ENCODE data around the gene PER1. TPM values are rescaled to one million over a fixed set of nuclear protein-coding genes. Genes with fewer than 3 reads are reported as not detected.

The PER1 gene
- total and polyA plus RNA-seq, 2 of the 13 experiments (the other 11 are each of a cell fraction or from before 2014, with no cell fraction given), result 2.6 to 3.6 TPM

DNA sequence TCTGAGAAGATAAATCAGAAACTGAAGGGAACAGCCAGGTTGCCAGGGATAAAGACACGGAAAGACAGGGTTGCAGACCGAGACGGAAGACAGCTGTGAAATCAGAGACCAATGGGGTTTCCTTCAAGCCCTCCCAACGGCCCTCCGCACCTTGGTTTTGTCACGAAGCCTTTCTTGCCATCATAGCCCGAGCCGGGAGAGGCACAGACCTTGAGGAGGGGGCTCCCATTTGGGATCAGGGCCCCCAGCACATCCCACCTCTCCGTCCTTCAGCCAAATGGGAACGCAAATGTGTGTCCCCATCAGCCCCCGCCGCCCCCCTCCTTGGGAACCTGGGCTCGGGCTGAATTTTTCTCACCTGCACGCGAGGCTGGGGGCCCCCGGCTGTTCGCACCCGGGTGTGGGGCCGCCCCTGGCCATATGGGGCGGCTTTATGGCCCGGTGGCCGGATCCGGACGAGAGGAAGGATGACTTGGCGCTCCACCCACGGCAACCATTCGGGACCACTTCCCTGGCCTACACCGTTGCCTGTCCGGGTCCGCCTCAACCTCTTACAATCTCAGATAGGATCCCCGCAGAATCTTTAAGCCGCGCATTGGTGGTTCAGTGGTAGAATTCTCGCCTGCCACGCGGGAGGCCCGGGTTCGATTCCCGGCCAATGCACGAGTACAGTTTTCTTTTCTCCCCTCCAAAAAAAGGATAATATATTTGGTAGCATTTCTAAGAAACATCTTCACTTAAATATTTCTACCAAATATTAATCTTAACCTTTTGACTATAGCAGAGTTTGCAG is 26.9 kb downstream of the PER1 start (continued):
- TF ChIP-seq, protein P1, sequence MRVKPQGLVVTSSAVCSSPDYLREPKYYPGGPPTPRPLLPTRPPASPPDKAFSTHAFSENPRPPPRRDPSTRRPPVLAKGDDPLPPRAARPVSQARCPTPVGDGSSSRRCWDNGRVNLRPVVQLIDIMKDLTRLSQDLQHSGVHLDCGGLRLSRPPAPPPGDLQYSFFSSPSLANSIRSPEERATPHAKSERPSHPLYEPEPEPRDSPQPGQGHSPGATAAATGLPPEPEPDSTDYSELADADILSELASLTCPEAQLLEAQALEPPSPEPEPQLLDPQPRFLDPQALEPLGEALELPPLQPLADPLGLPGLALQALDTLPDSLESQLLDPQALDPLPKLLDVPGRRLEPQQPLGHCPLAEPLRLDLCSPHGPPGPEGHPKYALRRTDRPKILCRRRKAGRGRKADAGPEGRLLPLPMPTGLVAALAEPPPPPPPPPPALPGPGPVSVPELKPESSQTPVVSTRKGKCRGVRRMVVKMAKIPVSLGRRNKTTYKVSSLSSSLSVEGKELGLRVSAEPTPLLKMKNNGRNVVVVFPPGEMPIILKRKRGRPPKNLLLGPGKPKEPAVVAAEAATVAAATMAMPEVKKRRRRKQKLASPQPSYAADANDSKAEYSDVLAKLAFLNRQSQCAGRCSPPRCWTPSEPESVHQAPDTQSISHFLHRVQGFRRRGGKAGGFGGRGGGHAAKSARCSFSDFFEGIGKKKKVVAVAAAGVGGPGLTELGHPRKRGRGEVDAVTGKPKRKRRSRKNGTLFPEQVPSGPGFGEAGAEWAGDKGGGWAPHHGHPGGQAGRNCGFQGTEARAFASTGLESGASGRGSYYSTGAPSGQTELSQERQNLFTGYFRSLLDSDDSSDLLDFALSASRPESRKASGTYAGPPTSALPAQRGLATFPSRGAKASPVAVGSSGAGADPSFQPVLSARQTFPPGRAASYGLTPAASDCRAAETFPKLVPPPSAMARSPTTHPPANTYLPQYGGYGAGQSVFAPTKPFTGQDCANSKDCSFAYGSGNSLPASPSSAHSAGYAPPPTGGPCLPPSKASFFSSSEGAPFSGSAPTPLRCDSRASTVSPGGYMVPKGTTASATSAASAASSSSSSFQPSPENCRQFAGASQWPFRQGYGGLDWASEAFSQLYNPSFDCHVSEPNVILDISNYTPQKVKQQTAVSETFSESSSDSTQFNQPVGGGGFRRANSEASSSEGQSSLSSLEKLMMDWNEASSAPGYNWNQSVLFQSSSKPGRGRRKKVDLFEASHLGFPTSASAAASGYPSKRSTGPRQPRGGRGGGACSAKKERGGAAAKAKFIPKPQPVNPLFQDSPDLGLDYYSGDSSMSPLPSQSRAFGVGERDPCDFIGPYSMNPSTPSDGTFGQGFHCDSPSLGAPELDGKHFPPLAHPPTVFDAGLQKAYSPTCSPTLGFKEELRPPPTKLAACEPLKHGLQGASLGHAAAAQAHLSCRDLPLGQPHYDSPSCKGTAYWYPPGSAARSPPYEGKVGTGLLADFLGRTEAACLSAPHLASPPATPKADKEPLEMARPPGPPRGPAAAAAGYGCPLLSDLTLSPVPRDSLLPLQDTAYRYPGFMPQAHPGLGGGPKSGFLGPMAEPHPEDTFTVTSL (CRISPR knock-in tag; IDR thresholded peaks at IDR 0.05; ENCODE audit: borderline replicate concordance), result peak; percentile 36; the same call in 1 of the 2 replicates
- TF ChIP-seq, protein P2, sequence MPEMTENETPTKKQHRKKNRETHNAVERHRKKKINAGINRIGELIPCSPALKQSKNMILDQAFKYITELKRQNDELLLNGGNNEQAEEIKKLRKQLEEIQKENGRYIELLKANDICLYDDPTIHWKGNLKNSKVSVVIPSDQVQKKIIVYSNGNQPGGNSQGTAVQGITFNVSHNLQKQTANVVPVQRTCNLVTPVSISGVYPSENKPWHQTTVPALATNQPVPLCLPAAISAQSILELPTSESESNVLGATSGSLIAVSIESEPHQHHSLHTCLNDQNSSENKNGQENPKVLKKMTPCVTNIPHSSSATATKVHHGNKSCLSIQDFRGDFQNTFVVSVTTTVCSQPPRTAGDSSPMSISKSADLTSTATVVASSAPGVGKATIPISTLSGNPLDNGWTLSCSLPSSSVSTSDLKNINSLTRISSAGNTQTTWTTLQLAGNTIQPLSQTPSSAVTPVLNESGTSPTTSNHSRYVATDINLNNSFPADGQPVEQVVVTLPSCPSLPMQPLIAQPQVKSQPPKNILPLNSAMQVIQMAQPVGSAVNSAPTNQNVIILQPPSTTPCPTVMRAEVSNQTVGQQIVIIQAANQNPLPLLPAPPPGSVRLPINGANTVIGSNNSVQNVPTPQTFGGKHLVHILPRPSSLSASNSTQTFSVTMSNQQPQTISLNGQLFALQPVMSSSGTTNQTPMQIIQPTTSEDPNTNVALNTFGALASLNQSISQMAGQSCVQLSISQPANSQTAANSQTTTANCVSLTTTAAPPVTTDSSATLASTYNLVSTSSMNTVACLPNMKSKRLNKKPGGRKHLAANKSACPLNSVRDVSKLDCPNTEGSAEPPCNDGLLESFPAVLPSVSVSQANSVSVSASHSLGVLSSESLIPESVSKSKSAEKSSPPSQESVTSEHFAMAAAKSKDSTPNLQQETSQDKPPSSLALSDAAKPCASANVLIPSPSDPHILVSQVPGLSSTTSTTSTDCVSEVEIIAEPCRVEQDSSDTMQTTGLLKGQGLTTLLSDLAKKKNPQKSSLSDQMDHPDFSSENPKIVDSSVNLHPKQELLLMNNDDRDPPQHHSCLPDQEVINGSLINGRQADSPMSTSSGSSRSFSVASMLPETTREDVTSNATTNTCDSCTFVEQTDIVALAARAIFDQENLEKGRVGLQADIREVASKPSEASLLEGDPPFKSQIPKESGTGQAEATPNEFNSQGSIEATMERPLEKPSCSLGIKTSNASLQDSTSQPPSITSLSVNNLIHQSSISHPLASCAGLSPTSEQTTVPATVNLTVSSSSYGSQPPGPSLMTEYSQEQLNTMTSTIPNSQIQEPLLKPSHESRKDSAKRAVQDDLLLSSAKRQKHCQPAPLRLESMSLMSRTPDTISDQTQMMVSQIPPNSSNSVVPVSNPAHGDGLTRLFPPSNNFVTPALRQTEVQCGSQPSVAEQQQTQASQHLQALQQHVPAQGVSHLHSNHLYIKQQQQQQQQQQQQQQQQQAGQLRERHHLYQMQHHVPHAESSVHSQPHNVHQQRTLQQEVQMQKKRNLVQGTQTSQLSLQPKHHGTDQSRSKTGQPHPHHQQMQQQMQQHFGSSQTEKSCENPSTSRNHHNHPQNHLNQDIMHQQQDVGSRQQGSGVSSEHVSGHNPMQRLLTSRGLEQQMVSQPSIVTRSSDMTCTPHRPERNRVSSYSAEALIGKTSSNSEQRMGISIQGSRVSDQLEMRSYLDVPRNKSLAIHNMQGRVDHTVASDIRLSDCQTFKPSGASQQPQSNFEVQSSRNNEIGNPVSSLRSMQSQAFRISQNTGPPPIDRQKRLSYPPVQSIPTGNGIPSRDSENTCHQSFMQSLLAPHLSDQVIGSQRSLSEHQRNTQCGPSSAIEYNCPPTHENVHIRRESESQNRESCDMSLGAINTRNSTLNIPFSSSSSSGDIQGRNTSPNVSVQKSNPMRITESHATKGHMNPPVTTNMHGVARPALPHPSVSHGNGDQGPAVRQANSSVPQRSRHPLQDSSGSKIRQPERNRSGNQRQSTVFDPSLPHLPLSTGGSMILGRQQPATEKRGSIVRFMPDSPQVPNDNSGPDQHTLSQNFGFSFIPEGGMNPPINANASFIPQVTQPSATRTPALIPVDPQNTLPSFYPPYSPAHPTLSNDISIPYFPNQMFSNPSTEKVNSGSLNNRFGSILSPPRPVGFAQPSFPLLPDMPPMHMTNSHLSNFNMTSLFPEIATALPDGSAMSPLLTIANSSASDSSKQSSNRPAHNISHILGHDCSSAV (CRISPR knock-in tag; IDR thresholded peaks at IDR 0.05; ENCODE audit: borderline replicate concordance), result no peak
- TF ChIP-seq, protein P3, sequence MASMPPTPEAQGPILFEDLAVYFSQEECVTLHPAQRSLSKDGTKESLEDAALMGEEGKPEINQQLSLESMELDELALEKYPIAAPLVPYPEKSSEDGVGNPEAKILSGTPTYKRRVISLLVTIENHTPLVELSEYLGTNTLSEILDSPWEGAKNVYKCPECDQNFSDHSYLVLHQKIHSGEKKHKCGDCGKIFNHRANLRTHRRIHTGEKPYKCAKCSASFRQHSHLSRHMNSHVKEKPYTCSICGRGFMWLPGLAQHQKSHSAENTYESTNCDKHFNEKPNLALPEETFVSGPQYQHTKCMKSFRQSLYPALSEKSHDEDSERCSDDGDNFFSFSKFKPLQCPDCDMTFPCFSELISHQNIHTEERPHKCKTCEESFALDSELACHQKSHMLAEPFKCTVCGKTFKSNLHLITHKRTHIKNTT (CRISPR knock-in tag; IDR thresholded peaks at IDR 0.05), result no peak
- TF ChIP-seq, protein P4, sequence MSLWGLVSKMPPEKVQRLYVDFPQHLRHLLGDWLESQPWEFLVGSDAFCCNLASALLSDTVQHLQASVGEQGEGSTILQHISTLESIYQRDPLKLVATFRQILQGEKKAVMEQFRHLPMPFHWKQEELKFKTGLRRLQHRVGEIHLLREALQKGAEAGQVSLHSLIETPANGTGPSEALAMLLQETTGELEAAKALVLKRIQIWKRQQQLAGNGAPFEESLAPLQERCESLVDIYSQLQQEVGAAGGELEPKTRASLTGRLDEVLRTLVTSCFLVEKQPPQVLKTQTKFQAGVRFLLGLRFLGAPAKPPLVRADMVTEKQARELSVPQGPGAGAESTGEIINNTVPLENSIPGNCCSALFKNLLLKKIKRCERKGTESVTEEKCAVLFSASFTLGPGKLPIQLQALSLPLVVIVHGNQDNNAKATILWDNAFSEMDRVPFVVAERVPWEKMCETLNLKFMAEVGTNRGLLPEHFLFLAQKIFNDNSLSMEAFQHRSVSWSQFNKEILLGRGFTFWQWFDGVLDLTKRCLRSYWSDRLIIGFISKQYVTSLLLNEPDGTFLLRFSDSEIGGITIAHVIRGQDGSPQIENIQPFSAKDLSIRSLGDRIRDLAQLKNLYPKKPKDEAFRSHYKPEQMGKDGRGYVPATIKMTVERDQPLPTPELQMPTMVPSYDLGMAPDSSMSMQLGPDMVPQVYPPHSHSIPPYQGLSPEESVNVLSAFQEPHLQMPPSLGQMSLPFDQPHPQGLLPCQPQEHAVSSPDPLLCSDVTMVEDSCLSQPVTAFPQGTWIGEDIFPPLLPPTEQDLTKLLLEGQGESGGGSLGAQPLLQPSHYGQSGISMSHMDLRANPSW (CRISPR knock-in tag; IDR thresholded peaks at IDR 0.05; ENCODE audit: borderline replicate concordance), result no peak
- peak; percentile 68 for TF ChIP-seq GATAD2A (CRISPR knock-in tag; IDR thresholded peaks at IDR 0.05)
- TF ChIP-seq ZFP36 (IDR thresholded peaks at IDR 0.05; ENCODE audit: borderline replicate concordance, low read depth, low read length, partially characterized antibody), result no peak
- TF ChIP-seq PAF1 (CRISPR knock-in tag; IDR thresholded peaks at IDR 0.05), result no peak
- 0 out of 2 replicates have a peak, but pooled peaks have one; percentile 53 for TF ChIP-seq ZBTB20 (CRISPR knock-in tag; IDR thresholded peaks at IDR 0.05; ENCODE audit: borderline replicate concordance, low read depth)
- TF ChIP-seq SAP130 (CRISPR knock-in tag; IDR thresholded peaks at IDR 0.05; ENCODE audit: low read depth), result peak; percentile 50
- no peak for TF ChIP-seq ZNF652 (CRISPR knock-in tag; IDR thresholded peaks at IDR 0.05; ENCODE audit: borderline replicate concordance, low read depth)

All from HepG2 (cell line).